ENCODE results near the gene TCAF1. TPM values are rescaled to one million over a fixed set of nuclear protein-coding genes. Genes with fewer than 3 reads are reported as not detected.

The TCAF1 gene
- total and polyA plus RNA-seq, 2 donors (not counting 3 experiments of a cell fraction or from before 2014, with no cell fraction given) = 29.0 to 48.3 TPM

GRCh38 chr7:143913945-143914615, 12.1 kb upstream of the TCAF1 start:
- dilution Hi-C loops (cut with MboI; ENCODE audit: extremely low pct_ligation_motif_present, low sequenced_read_pairs) = no loop called here
- H3K9me1 ChIP-seq (replicated peaks; ENCODE audit: control insufficient read depth, extremely low read depth, insufficient read depth, low read length) = no peaks in the 10 kb centered on the region
- H3K27me3 ChIP-seq (ENCODE audit: control insufficient read depth in 2 of 2, insufficient read depth in 2 of 2, low read length in 2 of 2) = peaks cover 0 to 21% of the 10 kb centered on the region in 2 experiments
- no peak overlapping the region for H3K4me3 ChIP-seq (replicated peaks in 1 of 3; ENCODE audit: insufficient read depth in 1 of 3, low read depth in 1 of 3, low read length in 3 of 3)
- H2AFZ ChIP-seq (ENCODE audit: low read depth, low read length) = no peak overlapping the region
- BruUV-seq (replicated peaks) = no TSS peak
- TF ChIP-seq POLR2A (IDR thresholded peaks at IDR 0.05; ENCODE audit: low read depth, low read length) (no peak), EZH2 (IDR thresholded peaks at IDR 0.05; ENCODE audit: borderline replicate concordance, low read depth, low read length, severe bottlenecking) (no peak), JUN (IDR thresholded peaks at IDR 0.05; ENCODE audit: borderline replicate concordance, insufficient read depth, insufficient read length, low read depth) (no peak), POLR2AphosphoS5 (IDR thresholded peaks at IDR 0.05; ENCODE audit: insufficient read depth, low read depth, low read length) (no peak), GATA2 (IDR thresholded peaks at IDR 0.05; ENCODE audit: insufficient read depth, insufficient read length, low read depth, low read length) (no peak), MYC (IDR thresholded peaks at IDR 0.05; ENCODE audit: low read depth, low read length) (no peak)
- TF ChIP-seq, protein P1, sequence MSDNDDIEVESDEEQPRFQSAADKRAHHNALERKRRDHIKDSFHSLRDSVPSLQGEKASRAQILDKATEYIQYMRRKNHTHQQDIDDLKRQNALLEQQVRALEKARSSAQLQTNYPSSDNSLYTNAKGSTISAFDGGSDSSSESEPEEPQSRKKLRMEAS (IDR thresholded peaks at IDR 0.05; ENCODE audit: insufficient read depth, insufficient read length) = no peak
- TF ChIP-seq, protein P2, sequence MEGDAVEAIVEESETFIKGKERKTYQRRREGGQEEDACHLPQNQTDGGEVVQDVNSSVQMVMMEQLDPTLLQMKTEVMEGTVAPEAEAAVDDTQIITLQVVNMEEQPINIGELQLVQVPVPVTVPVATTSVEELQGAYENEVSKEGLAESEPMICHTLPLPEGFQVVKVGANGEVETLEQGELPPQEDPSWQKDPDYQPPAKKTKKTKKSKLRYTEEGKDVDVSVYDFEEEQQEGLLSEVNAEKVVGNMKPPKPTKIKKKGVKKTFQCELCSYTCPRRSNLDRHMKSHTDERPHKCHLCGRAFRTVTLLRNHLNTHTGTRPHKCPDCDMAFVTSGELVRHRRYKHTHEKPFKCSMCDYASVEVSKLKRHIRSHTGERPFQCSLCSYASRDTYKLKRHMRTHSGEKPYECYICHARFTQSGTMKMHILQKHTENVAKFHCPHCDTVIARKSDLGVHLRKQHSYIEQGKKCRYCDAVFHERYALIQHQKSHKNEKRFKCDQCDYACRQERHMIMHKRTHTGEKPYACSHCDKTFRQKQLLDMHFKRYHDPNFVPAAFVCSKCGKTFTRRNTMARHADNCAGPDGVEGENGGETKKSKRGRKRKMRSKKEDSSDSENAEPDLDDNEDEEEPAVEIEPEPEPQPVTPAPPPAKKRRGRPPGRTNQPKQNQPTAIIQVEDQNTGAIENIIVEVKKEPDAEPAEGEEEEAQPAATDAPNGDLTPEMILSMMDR (IDR thresholded peaks at IDR 0.05; ENCODE audit: extremely low read depth in 1 of 2, insufficient read depth in 1 of 2, low read depth in 1 of 2, low read length in 2 of 2) = no peak
- no peak overlapping the region for H3K9ac ChIP-seq (replicated peaks; ENCODE audit: extremely low read depth, insufficient read depth, low read length)
- H3K79me2 ChIP-seq (ENCODE audit: control insufficient read depth, insufficient read depth, low read length) = no peaks in the 10 kb centered on the region
- POLR2A ChIA-PET = no interaction called here
- H3K4me1 ChIP-seq (ENCODE audit: control insufficient read depth, extremely low read depth, insufficient read depth, low read length) = no peaks in the 10 kb centered on the region
- CTCF ChIA-PET = interaction anchor here (0.7 to 1.0 kb wide), 2 partner anchors 105 to 214 kb away, joined by 3 read pairs; no protein-coding TSS in a partner anchor
- H3K36me3 ChIP-seq (ENCODE audit: control insufficient read depth in 2 of 2, extremely low read depth in 1 of 2, insufficient read depth in 2 of 2, low read length in 2 of 2) = no peaks in the 10 kb centered on the region
- DNase-seq (ENCODE audit: low read depth, low spot score) = no peak
- no peak overlapping the region for H3K27ac ChIP-seq (ENCODE audit: insufficient read depth, low read depth, low read length)
- intact Hi-C loops (cut with micrococcal nuclease) = no loop called here
- no peak for FAIRE-seq
- no peak overlapping the region for H3K4me2 ChIP-seq (ENCODE audit: insufficient read depth, low read length)
- H4K20me1 ChIP-seq (replicated peaks; ENCODE audit: control insufficient read depth, extremely low read depth, insufficient read depth, low read length) = no peaks in the 10 kb centered on the region
- no peaks in the 10 kb centered on the region for H3K9me3 ChIP-seq (replicated peaks; ENCODE audit: control insufficient read depth, insufficient read depth, low read length)
